Measurements from ENCODE around the gene ETS1.

Gene ETS1

DNA sequence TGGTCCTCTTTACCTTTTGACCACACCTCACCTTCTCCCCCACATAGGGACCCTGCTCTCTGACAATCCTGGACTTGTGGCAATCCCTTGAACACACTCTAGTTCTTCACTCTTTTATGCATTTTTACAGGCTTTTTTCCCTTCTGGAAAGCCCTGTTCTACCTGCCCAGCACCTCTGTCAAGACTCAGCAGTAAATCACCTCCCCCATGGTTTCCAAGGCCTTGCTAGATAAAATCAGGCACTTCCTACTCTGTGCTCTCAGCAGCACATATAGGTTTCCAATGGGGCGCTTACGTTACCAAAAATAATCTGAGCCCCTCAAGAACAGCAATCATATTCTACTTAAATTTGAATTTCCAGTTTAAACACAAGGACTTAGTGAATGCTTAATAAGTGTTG lies 53.9 kb downstream of the ETS1 start:
- in situ Hi-C loops (cut with HindIII; ENCODE audit: low pct_unique_long_range_greater_than_20kb, low sequenced_read_pairs) = no loop called here
- TF ChIP-seq JUND (IDR thresholded peaks at IDR 0.05; ENCODE audit: low read depth) = no peak
- DNase-seq (ENCODE audit: low read depth in 1 of 2, low spot score in 1 of 2) = peak in 1 of 2 experiments; percentile 41

GRCh38 chr11:128532572-128533091 lies 54.7 kb downstream of the ETS1 start:
- no peak for TF ChIP-seq JUND (IDR thresholded peaks at IDR 0.05; ENCODE audit: low read depth)
- in situ Hi-C loops (cut with HindIII; ENCODE audit: low pct_unique_long_range_greater_than_20kb, low sequenced_read_pairs) = no loop called here
- no peak for DNase-seq (ENCODE audit: low read depth in 1 of 2, low spot score in 1 of 2)

GRCh38 chr11:128532016-128532571 lies 55.3 kb downstream of the ETS1 start:
- in situ Hi-C loops (cut with HindIII; ENCODE audit: low pct_unique_long_range_greater_than_20kb, low sequenced_read_pairs) = no loop called here
- no peak for DNase-seq (ENCODE audit: low read depth in 1 of 2, low spot score in 1 of 2)
- no peak for TF ChIP-seq JUND (IDR thresholded peaks at IDR 0.05; ENCODE audit: low read depth)

GRCh38 chr11:128531588-128531987 lies 55.8 kb downstream of the ETS1 start:
- DNase-seq (ENCODE audit: low read depth in 1 of 2, low spot score in 1 of 2) = no peak
- in situ Hi-C loops (cut with HindIII; ENCODE audit: low pct_unique_long_range_greater_than_20kb, low sequenced_read_pairs) = no loop called here
- TF ChIP-seq JUND (IDR thresholded peaks at IDR 0.05; ENCODE audit: low read depth) = no peak

DNA sequence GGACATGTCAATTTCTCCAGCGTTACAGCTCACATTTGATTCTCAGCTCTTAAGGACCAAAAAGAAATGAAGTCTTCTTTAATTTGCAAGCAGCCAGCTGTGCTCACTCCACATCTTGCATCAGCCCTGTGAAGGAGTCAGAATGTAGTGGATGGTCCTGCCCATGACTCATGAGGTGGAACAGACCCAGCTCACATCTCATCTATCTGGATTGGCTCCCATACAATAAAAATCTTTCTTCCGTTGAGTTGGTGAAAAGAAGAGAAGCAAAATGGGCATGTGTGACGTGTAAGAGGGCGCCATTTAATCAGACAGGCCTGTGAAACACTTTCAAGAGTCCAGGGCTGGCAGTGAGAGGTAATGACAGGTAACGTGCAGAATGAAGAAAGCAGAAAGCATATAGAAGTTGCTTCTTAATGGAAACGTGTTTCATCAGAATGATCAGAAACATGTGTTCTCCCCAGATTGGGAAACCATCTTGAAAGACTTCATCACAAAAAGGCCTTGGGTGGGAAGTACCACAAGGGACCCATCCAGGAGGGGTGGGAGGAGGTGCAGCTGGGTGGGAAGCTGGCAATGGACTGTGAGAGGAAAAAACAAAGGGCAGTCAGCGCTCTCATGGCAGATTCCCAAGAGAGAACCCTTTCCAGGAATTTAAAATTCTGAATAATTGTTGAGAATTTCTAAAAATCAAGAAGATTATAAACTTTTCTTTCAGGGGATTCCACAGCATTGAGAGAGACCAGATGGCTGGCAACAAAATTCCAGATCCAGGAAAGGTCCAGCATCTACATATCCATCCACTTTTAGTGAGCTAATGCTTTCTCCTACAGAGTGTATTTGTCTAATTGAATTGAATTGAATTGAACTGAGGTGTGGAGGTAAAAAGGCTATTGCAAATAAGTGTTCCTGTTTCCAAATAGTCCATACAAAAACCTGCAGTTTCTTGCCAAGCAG lies 57.0 kb downstream of the ETS1 start:
- in situ Hi-C loops (cut with HindIII; ENCODE audit: low pct_unique_long_range_greater_than_20kb, low sequenced_read_pairs) = no loop called here
- no peak for TF ChIP-seq JUND (IDR thresholded peaks at IDR 0.05; ENCODE audit: low read depth)
- no peak for DNase-seq (ENCODE audit: low read depth in 1 of 2, low spot score in 1 of 2)

DNA sequence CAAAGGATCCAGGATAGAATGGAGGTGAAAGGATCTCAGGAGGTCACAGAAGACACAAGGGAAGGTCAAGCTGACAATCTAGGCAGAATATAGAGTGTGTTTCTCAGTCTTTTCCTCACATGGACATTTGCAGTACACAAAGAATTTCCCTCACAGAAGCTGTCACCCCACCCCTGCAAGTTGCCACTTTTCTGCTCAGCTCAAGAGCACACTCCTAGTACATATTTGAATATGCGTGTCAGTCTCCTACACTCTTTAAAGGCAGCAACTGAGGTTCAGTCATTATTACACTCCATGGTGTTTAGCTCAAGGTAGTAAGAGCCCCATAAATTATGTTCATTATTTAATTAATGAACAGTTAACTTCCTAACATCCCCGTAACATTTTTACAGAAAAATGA lies 59.1 kb downstream of the ETS1 start:
- no peak for DNase-seq (ENCODE audit: low read depth in 1 of 2, low spot score in 1 of 2)
- TF ChIP-seq JUND (IDR thresholded peaks at IDR 0.05; ENCODE audit: low read depth) = no peak
- in situ Hi-C loops (cut with HindIII; ENCODE audit: low pct_unique_long_range_greater_than_20kb, low sequenced_read_pairs) = no loop called here

GRCh38 chr11:128527046-128527445 lies 60.3 kb downstream of the ETS1 start:
- in situ Hi-C loops (cut with HindIII; ENCODE audit: low pct_unique_long_range_greater_than_20kb, low sequenced_read_pairs) = no loop called here
- no peak for TF ChIP-seq JUND (IDR thresholded peaks at IDR 0.05; ENCODE audit: low read depth)
- DNase-seq (ENCODE audit: low read depth in 1 of 2, low spot score in 1 of 2) = no peak

DNA sequence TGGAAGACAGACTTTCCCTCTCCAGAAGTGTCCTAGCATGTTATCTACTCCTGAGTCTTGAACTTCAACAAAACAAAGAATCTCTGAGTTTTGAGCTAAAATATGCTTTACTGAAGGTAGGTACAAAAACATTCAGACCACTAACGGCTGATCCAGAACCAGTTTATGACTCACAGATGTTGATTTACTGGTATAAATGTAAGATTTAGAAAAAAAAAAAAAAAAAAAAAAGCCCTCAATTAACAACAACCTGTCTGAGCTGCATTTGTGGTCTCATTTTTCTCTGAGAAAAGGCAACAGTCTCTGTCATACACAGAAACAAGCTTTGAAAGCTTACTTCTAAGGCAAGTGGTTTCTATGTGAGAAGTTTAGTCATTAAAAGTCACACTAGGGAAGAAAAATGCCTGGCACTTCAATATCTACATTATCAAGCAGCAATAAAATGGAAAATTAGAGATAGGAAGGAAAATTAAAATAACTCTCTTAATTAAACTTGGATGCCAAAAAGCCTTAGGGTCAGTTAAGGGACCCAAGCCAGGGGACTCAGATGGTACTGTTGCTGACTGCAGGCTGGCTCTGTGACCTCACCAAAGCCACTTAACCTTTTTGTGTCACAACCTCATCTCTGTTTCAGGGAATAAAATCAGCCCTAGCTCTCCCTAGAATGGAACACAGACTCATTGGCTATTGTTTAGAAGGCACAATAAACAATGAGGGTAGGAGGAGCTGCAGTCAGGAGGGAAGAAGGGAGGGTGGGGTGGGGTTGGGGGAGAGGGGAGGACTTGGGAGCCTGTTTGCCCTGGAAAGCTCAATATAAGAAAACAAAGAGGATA lies 61.7 kb downstream of the ETS1 start:
- in situ Hi-C loops (cut with HindIII; ENCODE audit: low pct_unique_long_range_greater_than_20kb, low sequenced_read_pairs) = no loop called here
- TF ChIP-seq JUND (IDR thresholded peaks at IDR 0.05; ENCODE audit: low read depth) = no peak

DNA sequence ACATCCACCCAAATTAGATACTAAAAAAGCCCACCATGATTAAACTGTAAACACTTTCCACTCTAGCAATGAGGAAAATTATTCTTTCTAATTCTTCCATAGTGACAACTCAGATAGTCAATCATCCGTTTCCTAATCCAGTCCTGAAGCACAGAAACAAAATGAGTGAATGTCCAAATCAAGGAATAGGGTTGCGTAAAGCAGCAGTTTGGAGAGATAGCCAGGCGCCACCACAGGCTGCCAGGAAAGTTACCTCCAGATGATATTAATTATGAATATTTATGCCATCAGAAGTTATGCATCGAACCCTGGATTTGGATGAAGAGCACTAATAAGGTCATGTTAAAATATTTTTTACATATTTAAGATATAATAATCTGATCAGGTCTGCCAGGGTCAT lies 63.2 kb downstream of the ETS1 start:
- in situ Hi-C loops (cut with HindIII; ENCODE audit: low pct_unique_long_range_greater_than_20kb, low sequenced_read_pairs) = no loop called here
- no peak for TF ChIP-seq JUND (IDR thresholded peaks at IDR 0.05; ENCODE audit: low read depth)
- no peak for DNase-seq (ENCODE audit: low read depth in 1 of 2, low spot score in 1 of 2)

More for the DNA sequence above, 61.7 kb downstream of the ETS1 start:
- DNase-seq (ENCODE audit: low read depth in 1 of 2, low spot score in 1 of 2) = no peak

GRCh38 chr11:128523641-128524040 lies 63.7 kb downstream of the ETS1 start:
- no peak for TF ChIP-seq JUND (IDR thresholded peaks at IDR 0.05; ENCODE audit: low read depth)
- in situ Hi-C loops (cut with HindIII; ENCODE audit: low pct_unique_long_range_greater_than_20kb, low sequenced_read_pairs) = no loop called here
- no peak for DNase-seq (ENCODE audit: low read depth in 1 of 2, low spot score in 1 of 2)

- no peak for TF ChIP-seq JUND (IDR thresholded peaks at IDR 0.05; ENCODE audit: low read depth)
- in situ Hi-C loops (cut with HindIII; ENCODE audit: low pct_unique_long_range_greater_than_20kb, low sequenced_read_pairs) = no loop called here
- no peak for DNase-seq (ENCODE audit: low read depth in 1 of 2, low spot score in 1 of 2)
Measured at GRCh38 chr11:128522943-128523518, 64.3 kb downstream of the ETS1 start.
